Measurements from ENCODE around the gene COQ4.

DNA sequence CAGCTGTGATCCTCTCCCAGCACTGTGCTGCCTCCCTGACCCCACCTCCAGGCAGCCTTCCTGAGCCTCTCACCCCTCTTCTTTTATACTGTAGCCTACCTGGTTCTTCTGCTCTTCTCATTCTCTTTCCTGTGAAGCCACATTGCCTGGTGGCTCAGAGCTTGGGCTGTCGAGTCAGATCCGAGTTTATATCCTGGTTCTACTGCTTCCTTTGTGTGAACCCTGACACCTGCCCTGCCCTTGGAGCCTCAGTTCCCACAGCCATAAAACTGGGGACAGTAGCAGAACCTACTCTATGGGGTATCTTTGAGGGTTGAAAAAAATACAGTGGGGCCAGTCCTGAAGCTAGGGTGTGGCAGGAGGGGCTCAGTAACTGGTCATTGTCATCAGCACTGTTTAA, 26.5 kb downstream of the COQ4 start:
- TF ChIP-seq, protein P1, sequence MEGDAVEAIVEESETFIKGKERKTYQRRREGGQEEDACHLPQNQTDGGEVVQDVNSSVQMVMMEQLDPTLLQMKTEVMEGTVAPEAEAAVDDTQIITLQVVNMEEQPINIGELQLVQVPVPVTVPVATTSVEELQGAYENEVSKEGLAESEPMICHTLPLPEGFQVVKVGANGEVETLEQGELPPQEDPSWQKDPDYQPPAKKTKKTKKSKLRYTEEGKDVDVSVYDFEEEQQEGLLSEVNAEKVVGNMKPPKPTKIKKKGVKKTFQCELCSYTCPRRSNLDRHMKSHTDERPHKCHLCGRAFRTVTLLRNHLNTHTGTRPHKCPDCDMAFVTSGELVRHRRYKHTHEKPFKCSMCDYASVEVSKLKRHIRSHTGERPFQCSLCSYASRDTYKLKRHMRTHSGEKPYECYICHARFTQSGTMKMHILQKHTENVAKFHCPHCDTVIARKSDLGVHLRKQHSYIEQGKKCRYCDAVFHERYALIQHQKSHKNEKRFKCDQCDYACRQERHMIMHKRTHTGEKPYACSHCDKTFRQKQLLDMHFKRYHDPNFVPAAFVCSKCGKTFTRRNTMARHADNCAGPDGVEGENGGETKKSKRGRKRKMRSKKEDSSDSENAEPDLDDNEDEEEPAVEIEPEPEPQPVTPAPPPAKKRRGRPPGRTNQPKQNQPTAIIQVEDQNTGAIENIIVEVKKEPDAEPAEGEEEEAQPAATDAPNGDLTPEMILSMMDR (IDR thresholded peaks at IDR 0.05; ENCODE audit: low read depth, low read length), result no peak
- no peak for TF ChIP-seq EZH2phosphoT487 (IDR thresholded peaks at IDR 0.05; ENCODE audit: low read depth)

Data from OCI-LY3 (cell line).